A549 treated with RU486 at 1 μM for 4 hours (cell line): Measurements from ENCODE around the gene RUFY2. TPM values are rescaled to one million over a fixed set of nuclear protein-coding genes. Genes with fewer than 3 reads are reported as not detected.

Source experiments
- total RNA-seq: library from RNA; stranded (reverse); fragments of 200-300 nt; extraction: Qiagen RNA extraction; gene quantifications from 5 replicates; pipeline ENCODE4 v1.2.3, GENCODE V29; 2022; ENCODE audit warnings: low read depth

The RUFY2 gene
- total RNA-seq, result 5.5 to 10.9 TPM (median 8.4 TPM) in 5 replicates

GRCh38 chr10:68406815-68407548, at the start of gene RUFY2:
TSS of gene RUFY2 (minus strand) at chr10:68407277. CDS start at chr10:68407189, 88 bp downstream.

GRCh38 chr10:68332259-68333057, 74.6 kb downstream of the RUFY2 start, which contains the start of gene PBLD:
TSS of gene PBLD (minus strand) at chr10:68332928. CDS start at chr10:68306844, 26,084 bp downstream.

GRCh38 chr10:68331455-68332258, 75.4 kb downstream of the RUFY2 start, which contains the start of gene HNRNPH3:
TSS of gene HNRNPH3 (plus strand) at chr10:68332064. CDS start at chr10:68337222, 5,158 bp downstream.

Other genes with a start within 250 kb of the RUFY2 start
- 0.23 to 0.43 TPM (median 0.23 TPM) in 5 replicates for gene ATOH7, start 175.2 kb downstream of the RUFY2 start, total RNA-seq
- gene HNRNPH3, start 75.2 kb downstream of the RUFY2 start, total RNA-seq, result 172 to 258 TPM (median 215 TPM) in 5 replicates
- 2.7 to 5.2 TPM (median 3.4 TPM) in 5 replicates for gene PBLD, start 74.3 kb downstream of the RUFY2 start, total RNA-seq
- 6.0 to 11.1 TPM (median 9.7 TPM) in 5 replicates for gene DNA2, start 64.7 kb upstream of the RUFY2 start, total RNA-seq
- gene SLC25A16, start 120.2 kb upstream of the RUFY2 start, total RNA-seq, result 8.9 to 14.3 TPM (median 13.3 TPM) in 5 replicates
- 0.21 to 0.56 TPM (median 0.52 TPM) in 5 replicates for gene TET1, start 153.1 kb upstream of the RUFY2 start, total RNA-seq